8988T (cell line): ENCODE data around the gene HMCN1.

ENCODE experiments used
- DNase-seq: peaks from one replicate; pipeline ENCODE4 v3.0.0; 2011

HMCN1 gene

GRCh38 chr1:186214791-186215190, 480.6 kb downstream of the HMCN1 start:
- DNase-seq, result no peak

GRCh38 chr1:186215636-186216035, 481.4 kb downstream of the HMCN1 start:
- DNase-seq, result no peak

- DNase-seq, result no peak
These were observed 484.6 kb downstream of the HMCN1 start for GRCh38 chr1:186218654-186219352.

- DNase-seq, result no peak
These were observed 485.9 kb downstream of the HMCN1 start for GRCh38 chr1:186220067-186220466.

- DNase-seq, result no peak
These were observed 486.7 kb downstream of the HMCN1 start for GRCh38 chr1:186220911-186221310.

- no peak for DNase-seq
These were observed 490.9 kb downstream of the HMCN1 start for GRCh38 chr1:186225096-186225495.

- no peak for DNase-seq
These were observed 494.6 kb downstream of the HMCN1 start for GRCh38 chr1:186228749-186229148.

GRCh38 chr1:186231861-186232436, 497.8 kb downstream of the HMCN1 start:
- DNase-seq, result no peak

- DNase-seq, result no peak
These were observed 500.9 kb downstream of the HMCN1 start for GRCh38 chr1:186234976-186235686.

- no peak for DNase-seq
These were observed 501.5 kb downstream of the HMCN1 start for GRCh38 chr1:186235696-186236095.

- peak; percentile 17 for DNase-seq
These were observed 502.7 kb downstream of the HMCN1 start for GRCh38 chr1:186236921-186237320.

GRCh38 chr1:186239171-186239570, 505.0 kb downstream of the HMCN1 start:
- no peak for DNase-seq

GRCh38 chr1:186240436-186240835, 506.2 kb downstream of the HMCN1 start:
- DNase-seq, result no peak
